Activated CD4-positive, alpha-beta T cell treated with anti-CD3 and anti-CD28 coated beads for 24 hours (primary cell): ENCODE measurements around the gene SOCS3.
A peak's percentile ranks its signal among the peaks of the same experiment; 100 is the strongest.

Experiments used
- DNase-seq, 2 donors: peaks; one replicate each; pipeline ENCODE4 v3.0.0-alpha.2; 2020; ENCODE audit warnings: low read depth in 2 of 2

The SOCS3 gene

DNA sequence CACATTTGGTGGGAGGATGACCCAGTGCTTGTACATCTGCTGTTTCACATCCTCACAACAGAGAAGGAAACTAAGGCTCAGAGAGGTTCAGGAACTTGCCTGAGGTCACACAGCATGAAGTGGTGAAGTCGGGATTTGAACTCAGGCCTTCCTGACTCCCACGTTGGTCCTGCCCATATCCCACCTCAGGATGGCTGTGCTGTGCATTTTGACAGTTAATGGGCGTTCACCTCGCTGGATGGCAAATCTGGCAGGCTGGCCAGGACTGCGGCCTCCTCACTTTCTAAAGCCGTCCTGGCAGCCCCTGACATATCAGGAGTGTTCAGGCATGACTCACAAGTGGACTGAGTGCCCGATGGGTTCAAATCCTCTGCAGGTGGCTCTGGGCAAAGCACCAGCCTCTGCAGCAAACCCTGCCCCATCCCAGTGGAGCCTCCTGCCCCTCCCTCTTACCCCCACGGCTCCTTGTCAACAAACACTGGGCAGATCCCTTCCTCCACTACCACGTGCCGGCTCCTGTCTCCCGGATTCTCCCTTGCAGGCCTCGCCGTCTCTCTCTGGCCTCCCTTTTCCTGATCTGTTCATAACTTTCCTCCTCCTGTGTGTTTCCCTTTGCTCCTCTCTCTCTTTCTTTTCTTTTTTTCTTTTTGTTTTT is 29.2 kb downstream of the SOCS3 start:
- DNase-seq, result no peak

DNA sequence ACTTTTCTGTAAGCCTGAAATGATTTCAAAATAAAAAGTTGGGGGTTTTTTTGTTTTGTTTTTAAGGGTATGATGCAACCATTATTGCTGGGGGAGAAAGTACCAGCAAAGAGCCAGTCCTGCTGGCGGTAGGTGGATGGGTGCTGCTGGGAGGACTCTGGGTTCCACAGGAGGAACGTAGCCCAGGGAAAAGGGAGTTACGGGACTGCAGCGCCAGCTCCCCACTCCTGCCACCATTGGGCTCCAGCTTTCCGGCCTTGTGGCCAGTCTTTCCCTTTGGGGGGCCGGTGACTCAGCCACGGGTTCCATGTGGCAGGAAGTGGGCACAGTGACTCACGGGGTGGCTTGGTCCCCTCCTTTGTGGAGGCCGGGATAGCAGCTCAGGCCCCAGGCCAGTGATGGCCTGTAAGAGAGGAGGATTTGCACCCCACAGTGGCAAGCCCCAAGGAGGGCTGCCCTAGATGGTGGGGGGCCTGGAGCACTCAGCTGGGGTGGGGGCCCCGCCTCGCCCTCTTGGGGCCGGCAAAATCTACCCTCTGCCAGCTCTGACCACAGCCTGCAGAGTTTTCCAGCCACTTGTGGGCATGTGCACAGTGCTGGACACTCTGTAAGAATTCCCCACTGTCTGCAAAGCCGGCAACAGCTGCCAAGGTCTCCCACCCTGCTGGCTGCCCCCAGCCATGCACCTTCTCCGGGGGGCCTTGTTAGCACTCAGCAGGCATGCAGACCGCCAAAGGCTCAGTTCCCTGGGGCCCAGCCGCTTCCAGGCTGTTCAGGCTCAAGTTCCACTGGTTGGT is 30.4 kb downstream of the SOCS3 start:
- no peak for DNase-seq

DNA sequence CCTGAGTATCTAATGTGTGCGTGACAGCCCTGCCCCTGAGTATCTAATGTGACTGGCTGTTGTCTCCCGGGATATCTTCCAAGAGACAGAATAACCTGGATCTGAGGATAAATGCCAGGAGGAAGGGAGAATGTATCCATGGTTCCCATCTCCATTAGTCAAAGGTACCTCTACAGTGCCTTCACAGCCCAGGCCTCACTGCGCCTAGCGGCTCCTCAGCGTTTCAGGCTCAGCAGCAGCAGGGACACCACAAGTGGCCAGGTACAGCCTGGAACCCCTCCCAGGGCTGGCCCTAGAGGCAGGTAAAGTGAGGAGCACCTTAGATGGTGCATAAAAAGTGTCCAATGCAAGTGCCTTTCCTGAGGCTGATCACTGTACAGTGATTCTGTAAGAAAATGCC is 32.0 kb downstream of the SOCS3 start:
- DNase-seq, result no peak

DNA sequence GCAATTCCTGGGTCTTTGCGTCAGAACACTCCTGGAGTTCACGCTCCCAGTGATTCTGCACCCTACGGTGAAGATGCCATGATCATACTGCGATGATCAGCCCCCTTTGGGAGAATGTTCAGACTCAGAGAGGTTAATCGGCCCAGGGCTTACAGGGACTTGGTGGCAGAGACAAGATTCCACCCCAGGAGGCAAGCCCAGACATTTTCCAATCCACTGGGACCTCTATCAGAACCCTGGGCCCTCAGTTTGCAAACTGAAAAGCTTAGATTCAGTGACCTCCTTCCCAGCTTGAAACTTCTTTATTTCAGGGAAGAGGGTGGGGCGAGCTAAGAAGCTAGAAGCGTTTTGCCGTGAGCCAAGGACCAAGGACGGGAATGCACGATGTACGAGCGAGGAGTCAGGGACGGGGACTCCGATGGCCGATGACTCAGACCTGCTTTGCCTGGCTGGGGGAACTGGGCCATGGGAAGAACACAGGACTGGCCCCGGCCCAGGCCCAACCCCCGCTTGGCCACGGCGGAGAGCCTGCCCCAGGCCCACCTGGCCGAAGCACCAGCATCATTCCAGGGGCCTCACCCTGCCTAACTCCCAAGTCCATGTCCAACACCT is 34.7 kb downstream of the SOCS3 start:
- DNase-seq, result no peak

DNA sequence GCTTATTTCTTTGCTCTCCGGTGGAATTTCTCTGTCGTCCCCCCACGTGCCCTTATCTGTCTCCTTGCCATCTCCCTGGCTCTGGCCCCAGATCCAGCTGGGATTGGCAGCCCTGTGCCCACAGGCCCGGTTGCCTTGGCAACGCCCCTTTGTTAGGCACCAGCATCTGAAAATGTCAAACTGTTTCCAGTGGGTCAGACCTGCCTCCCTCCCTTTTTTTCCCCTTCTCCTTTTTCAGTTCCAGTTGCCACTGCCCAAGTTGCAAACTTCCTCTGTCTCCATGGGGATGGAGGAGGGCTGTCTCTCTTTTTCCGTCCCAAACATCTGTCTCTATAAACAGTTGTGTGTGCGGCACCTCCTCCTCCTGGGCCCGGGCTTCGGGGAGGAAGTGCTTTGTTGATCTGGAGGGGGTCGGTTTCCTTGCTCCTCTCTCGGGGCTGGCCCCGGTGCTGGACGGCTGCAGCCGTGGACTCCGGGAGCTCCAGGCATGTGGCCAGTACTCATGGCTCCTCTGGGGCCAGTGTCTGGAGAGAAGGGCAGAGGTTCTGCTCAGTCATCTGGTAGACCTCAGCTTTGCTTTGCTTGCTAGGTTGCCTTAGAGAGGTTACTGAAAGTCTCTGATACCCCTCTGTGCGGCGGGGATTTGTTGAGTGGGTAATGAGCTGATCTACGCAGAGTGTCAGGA is 35.3 kb downstream of the SOCS3 start:
- no peak for DNase-seq

DNA sequence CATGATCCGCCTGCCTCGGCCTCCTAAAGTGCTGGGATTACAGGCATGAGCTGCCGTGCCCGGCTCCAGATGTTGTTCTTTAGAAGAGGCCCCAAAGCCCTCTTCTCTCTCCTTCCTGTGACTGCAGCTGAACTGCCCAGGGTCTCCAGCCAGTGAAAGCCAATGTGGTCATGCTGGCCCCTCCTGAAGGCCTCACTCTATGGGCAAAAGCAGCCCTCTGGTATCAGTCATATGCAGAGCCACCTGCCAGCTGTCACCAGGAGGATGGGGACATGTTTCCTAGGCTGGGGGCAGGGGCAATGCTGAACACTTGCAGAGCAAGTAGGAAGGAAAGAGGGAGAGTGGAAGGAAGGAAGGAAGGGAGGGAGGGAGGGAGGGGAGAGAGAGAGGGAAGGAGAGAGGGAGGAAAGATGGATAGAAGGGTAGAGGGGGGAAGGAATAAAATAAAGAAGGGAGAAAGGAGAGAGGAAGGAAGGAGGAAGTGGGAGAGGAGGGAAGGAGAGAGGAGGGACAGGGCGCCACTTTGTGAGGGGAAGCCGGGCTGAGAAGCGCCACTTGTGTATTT is 36.0 kb downstream of the SOCS3 start:
- DNase-seq, result no peak

DNA sequence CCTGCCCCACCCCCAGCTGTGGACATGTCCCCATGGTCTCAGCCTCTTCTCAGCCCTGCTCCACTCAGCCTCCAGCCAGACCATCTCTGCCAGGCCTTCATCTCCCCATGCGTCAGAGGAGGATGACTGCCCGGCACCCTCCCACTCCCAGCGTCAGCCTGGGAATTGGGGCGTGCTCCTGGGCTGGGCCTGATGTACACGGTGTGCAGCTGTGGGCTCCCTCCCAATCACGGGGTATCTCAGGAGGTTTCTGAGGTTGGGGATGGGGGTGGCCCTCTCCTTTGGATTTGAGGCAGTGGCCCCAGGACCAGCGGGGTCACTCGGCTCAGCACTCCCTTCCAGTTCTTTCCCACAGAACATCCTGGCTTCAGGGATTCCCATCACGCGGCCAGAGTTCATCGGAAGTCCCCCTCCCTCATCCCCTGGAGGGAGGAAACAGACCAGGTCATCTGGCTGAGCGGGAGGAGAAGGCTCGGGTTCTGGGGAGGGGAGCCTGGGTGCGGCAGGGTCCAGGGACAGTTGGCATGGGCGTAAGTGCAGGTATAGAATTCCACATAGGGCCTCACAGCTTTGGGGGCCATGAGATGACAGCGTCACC is 36.9 kb downstream of the SOCS3 start:
- no peak for DNase-seq

DNA sequence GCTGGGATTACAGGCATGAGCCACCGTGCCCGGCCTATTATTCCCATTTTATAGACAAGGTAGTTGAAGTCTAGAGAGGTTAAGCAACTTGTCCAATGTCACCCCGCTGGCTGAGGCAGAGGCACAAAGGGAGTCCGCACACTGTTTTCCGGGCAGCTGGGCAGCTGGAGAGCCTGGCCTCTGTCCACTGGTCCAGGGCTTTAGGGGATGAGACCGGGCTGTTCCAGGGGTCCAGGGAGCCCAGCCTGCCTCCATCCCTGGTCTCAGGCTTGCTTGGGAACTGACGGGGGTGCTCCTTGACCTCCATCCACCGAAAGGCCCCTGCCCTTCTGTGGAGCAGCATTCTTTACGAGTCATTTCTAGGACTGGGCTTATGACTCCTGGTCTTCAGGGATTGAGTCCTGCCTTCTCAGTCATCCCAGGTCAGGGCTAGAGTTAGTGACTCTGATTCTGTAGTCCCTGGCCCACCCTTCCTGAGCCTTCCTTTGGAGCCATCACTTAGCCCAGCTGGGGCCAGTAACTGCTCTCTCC is 37.5 kb downstream of the SOCS3 start:
- DNase-seq, result no peak

DNA sequence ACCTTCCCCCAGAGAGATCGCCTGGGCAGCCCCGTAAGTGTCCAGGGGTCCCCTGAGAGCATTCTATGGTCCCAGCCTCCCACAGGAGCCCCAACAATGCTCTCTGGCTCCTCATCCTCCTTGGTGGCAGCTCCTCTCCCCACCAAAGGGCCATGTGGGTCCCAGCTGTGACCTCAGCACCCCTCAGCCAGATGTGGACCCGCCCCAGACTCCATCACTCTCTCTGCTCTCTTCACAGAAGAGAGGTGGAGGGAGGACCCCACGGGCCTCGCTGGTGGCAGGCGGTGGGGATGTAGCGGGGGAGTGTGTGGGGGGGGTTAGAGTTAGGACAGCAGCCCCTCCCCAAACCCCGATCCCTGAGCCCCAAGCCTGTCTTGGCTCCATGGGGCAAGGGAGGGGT is 41.0 kb downstream of the SOCS3 start:
- DNase-seq, result no peak

DNA sequence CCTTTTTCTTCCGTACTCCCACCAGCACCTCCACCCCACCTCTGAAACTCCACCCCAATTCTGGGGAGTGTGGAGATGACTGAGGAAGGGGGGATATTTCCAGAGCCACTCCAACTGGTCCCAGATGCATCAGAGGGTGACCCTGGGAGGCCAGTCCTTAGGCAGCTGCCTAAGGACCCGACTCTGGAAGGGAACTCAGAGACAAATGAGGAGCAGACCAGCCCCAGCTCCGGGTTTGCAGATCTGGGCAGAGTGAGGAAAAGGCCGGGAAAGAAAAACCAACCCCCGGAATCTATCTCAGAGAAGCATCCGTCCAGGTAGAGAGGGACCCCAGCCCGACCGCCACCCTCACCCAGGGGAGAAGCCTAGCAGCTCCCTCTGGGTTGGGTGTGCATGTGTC is 41.5 kb downstream of the SOCS3 start:
- DNase-seq, result no peak

DNA sequence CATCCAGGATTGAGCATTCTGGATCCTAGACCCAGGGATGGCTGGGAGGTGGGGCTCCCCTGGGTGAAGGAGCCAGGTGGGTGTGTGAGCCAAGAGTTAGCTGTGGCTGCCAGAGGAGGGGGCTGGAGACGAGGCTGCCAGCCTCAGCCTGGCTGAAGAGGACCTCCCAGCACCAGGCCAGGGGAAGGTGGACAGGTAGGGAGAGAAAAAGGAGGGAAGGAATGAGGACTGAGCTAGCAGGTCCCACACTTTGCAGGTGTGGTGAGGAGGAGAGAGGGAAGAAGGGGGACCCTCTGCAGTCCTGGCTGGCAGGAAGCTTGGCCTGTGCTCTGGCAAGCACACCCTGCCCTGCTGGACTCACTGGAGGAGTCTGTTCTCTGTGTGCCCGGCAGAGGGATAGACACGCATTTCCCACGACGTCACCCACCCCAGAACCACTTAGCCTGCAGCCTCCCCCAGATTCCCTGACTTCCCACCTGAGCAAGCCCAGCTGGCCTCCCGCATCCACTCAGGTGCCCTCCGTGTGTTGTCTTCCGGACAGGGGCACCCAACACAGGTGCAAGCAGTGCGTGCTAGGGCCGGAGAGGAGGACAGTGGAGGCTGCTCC is 42.0 kb downstream of the SOCS3 start:
- no peak for DNase-seq

DNA sequence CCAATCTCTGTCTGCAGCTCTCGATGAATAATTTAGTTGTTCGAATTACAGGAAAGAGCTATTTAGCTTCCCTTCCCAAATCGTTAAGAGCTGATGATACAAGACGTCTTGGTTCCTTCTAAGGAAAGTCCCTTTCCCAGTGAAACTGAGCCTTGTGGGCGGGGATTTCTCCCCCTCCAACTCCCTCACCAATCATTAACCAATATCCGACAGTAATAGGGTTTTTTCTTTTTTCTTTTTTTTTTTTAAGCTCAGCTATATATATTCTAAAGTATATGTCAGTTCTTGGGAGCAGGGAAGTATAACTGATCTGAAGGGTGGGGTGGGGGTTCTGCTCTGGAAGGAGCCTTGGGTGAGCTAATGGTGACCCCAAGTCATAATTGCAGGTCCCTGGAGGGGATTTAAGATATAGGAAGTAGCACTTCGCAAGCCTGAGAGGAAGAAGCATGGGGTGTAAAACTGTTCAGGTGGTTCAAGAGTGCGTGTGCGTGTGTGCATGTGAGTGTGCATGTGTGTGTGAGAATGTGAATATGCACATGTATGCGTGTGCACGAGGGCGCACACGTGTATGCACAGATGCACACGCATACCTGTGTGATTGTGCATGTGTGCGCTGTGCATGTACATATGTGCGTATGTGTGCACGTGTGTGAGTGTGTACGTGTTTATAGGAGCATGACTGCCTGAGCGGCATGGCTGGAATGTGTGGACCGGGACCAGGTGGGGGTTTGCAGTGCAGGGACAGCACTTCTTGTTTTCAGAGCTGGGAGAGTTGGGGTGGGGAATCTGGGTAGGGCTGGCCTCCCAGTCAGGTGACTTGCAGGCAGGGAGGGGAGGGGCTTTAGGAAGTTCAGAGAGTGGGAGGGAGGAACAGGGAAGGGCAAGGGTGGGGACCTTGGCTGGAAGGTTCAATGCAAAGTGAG is 42.7 kb downstream of the SOCS3 start:
- no peak for DNase-seq

DNA sequence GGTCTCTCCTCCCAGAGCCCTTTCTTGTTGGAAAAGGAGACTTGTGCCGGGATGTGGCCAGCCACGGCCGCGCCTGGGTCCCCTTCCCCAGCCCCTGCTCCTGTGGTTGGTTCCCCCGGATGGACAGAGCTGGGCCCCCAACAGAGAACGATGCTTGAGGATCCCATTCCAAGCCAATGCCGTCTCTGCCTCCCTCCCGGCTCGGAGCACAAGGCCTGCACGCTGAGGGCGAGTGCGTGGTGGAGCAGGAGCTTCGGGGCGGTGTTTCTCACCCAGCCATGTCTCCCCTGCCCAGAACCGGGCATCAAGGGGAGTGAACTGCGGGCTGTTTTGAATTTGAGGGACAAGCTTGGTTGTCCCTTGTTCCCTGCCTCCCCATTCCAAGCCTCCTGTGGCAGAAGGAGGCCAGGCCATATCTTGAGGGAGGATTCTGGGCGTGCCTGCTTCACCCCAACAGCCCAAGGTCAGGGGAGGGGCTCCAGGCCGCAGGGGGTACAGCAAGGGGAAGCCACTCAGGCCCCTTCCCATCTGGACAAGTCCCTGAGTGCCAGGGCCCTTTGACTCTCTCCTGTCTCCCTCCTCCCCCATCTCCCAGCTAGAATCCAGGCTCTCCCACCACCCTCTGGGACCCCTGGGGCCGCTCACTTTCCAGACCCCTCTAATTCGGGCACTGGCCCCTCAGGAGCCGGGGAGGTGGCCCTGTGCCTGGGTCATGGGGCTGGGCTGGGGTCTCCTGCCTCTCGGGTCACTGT is 43.6 kb downstream of the SOCS3 start:
- DNase-seq, result no peak

DNA sequence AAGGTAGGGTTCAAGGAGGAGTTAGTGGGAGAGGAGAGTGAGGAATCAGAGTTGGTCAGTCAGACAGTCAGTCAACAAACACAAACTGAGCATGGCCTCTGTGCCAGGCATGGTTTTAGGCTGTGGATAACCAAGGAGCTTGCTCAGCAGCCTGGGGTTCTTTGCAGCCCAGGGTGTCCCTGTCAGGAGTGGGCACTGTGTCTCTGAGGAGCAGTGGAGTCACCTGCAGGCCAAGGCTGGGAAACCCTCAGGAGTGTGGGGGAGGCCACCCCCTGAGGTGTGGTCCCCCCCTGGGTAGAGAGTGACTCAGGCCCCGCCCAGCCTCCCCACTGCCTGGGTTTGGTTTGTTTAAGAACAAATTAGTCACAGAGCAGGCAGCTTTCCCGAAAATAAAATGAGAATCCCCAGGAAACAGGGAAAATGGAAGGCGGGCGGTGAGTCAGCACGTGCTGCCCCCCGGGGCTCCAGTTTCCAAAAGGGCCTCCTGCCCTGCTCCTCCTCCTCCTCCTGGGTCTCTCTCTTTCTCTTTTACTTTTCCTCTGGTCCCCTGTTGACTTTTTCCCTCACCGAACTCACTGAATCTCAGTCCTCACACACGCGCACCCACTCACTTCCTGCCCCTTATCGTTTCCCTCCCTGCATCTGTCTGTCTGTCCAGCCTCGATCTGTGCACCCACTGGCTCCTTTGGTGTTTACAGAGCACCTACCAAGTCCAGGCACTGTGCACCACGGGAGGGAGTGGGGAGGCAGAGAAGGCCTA is 44.3 kb downstream of the SOCS3 start:
- peak; percentile 36 to 53 for DNase-seq

DNA sequence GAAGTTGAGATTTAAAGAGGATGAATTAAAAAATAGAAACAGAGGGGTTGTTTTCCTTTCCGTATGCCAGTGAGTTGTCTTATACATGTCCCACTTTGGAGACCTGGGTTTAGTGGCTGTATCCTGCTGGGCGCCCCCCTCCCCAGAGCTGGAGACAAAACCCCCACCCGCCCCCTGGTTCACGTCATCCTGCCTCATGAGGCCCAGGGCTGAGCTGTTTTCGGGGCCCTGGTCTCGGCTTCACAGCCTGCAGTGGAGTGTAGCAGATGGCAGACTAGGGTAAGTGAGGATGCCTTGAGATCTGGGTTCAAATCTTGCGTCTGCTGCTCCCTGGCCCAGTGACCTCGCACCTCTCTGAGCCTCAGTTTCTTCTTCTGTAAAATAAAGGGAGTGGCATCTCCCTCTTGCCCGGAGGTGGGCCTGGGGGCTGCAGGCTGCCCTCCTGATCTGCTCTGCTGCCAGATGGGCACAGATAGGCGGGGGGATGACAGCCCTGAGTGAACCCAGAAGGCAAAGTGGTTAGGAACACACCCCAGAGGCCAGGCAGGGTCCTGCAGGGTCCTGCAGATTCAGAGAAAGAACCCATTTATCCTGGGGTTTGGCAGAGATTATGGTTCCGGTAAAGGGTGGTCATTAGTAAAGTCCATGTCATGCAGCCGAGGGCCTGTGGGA is 45.1 kb downstream of the SOCS3 start:
- no peak for DNase-seq

DNA sequence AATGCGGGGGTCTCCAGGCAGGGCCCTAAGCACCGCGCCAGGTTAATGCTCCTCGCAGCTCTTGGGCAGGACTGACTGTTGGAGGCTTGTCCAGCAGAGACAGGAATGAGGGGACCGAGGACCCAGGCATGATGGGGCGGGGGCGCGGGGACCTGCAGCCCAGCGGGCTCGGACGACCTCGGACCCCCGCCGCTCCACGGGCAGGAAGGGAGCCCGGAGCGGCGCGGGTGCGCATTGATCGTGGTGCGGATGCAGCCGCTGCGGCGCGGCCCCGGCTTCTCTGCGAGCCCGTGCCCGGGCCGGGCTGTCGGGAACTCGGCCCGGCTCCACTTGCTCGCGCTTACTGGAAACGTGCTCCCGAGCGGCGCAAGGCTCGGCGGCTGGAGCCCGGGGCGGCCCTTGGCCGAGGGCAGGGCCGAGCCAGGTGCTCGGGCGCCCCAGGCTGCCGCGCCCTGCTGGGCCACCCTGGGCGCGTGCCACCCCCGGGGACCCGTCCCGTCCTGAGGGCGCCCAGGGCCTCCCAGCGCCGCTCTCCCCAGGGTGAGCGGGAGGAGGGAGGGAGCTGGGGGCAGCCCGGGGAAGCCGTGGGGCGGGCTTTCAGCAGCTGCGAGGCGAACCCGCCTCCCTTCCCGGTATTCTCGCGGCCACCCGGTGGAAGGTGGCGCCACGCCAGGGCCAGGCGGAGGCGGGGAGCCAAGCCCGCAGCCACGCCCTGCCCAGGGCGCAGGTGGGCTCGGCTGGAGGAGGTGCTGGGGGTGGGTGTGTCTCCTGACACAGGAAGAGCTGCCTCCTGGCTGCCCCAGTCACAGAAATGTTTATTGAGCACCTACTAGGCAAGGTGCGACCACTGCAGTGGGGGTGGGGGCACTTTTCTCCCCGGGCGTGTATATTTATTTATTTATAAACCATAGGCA is 45.9 kb downstream of the SOCS3 start:
- DNase-seq, result peak; percentile 32 to 72
